DND-41 (cell line): ENCODE results near the gene FAF1.
"Not testable (repeated sequence)": the region's sequence is repeated elsewhere in the genome, so short reads cannot be mapped to it uniquely, and the experiment has no call there.

Experiments
- CTCF ChIP-seq: IDR thresholded peaks from 2 replicates; pipeline ENCODE4 v1.5.1; 2012; ENCODE audit warnings: borderline replicate concordance, low read length, moderate library complexity, mild to moderate bottlenecking; ENCODE audit not compliant: poor library complexity, severe bottlenecking; ENCODE audit errors: extremely low read depth
- EZH2 ChIP-seq: IDR thresholded peaks from 3 replicates; pipeline ENCODE4 v1.6.1; 2012; ENCODE audit warnings: borderline replicate concordance, low read depth, mild to moderate bottlenecking, moderate library complexity, low read length, inconsistent platforms; ENCODE audit not compliant: severe bottlenecking

DNA sequence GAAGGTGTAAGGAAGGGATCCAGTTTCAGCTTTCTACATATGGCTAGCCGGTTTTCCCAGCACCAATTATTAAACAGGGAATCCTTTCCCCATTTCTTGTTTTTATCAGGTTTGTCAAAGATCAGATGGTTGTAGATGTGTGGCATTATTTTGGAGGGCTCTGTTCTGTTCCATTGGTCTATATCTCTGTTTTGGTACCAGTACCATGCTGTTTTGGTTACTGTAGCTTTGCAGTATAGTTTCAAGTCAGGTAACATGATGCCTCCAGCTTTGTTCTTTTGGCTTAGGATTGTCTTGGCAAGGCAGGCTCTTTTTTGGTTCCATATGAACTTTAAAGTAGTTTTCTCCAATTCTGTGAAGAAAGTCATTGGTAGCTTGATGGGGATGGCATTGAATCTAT, 72.5 kb downstream of the FAF1 start:
- not testable (repeated sequence) for TF ChIP-seq CTCF, EZH2
